ENCODE data around the gene ZNF354C. TPM values are rescaled to one million over a fixed set of nuclear protein-coding genes. Genes with fewer than 3 reads are reported as not detected.
A peak's percentile ranks its signal among the peaks of the same experiment; 100 is the strongest.

The ZNF354C gene
- total and polyA plus RNA-seq, 7 donors: 0.23 to 12.1 (median 7.7) TPM

GRCh38 chr5:179132586-179133355 is 72.6 kb downstream of the ZNF354C start:
- H3K27me3 ChIP-seq: no peaks in the 10 kb centered on the region
- TF ChIP-seq CTCF (IDR thresholded peaks at IDR 0.05) (no peak), POLR2A (IDR thresholded peaks at IDR 0.05) (no peak)
- H3K4me1 ChIP-seq: no peaks in the 10 kb centered on the region
- H3K27ac ChIP-seq: no peak overlapping the region
- H3K36me3 ChIP-seq: peaks cover 0 to 20% (median 8%) of the 10 kb centered on the region in 4 donors
- peak; percentile 39 for DNase-seq
- no peaks in the 10 kb centered on the region for H3K9me3 ChIP-seq
- WGBS, 2 donors: 83 to 88% methylated on average over 23 of the region's 23 CpGs
- no peak overlapping the region for H3K4me3 ChIP-seq
- intact Hi-C loops (cut with DNase I): no loop called here

Other genes starting within 250 kb of the ZNF354C start
- 10 to 100 TPM; 13.3 to 23.5 (median 18.6) TPM for gene ZNF354B, start 200.4 kb upstream of the ZNF354C start, total RNA-seq
- 1 to 10 TPM in 2 of 3 donors, under 1 TPM in 1; 0.92 to 6.3 (median 1.2) TPM for gene ZNF354B, start 200.4 kb upstream of the ZNF354C start, polyA plus RNA-seq
- 1 to 10 TPM; 3.5 to 5.4 (median 3.9) TPM for gene ZFP2, start 164.5 kb upstream of the ZNF354C start, total RNA-seq
- 1 to 10 TPM in 1 of 3 donors, under 1 TPM in 1, not detected in 1; 0.70 to 1.2 TPM for gene ZFP2, start 164.5 kb upstream of the ZNF354C start, polyA plus RNA-seq
- 1 to 10 TPM; 2.0 to 6.1 (median 3.4) TPM for gene ZNF454, start 119.2 kb upstream of the ZNF354C start, total RNA-seq
- 1 to 10 TPM in 1 of 3 donors, under 1 TPM in 1, not detected in 1; 0.23 to 1.0 TPM for gene ZNF454, start 119.2 kb upstream of the ZNF354C start, polyA plus RNA-seq
- not detected for gene GRM6, start 65.1 kb upstream of the ZNF354C start, total RNA-seq
- gene GRM6, start 65.1 kb upstream of the ZNF354C start, polyA plus RNA-seq: under 1 TPM in 1 of 3 donors, not detected in 2; 0.01 TPM
- gene ZNF879, start 36.6 kb upstream of the ZNF354C start, total RNA-seq: 1 to 10 TPM; 2.8 to 6.3 (median 4.7) TPM
- gene ZNF879, start 36.6 kb upstream of the ZNF354C start, polyA plus RNA-seq: 1 to 10 TPM in 2 of 3 donors, under 1 TPM in 1; under 0.01 to 1.9 (median 1.6) TPM